ENCODE results near the gene FADS3.

DNA sequence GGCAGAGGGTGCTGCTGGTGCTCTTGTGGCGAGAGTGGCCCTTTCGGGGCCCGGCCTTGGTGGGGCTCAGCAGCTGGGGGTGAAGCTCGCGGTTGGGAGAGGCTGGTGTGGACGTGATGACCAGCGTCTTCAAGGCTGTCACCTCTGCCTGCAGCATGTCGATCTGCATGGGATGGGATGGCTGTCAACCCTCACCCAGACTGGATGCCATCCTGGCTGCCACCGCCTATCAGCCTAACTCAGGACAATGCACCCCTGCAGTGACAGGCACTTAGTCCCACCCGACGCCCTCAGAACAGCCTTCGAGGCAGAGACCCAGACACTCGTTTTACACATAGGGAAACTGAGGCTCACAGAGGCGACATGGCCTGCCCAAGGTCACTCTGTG is 15.2 kb upstream of the FADS3 start:
- TF ChIP-seq ZNF331 (CRISPR knock-in tag; IDR thresholded peaks at IDR 0.05; ENCODE audit: low read depth) (no peak), EZH2phosphoT487 (IDR thresholded peaks at IDR 0.05; ENCODE audit: unreplicated experiment) (no peak), JUNB (IDR thresholded peaks at IDR 0.05; ENCODE audit: unreplicated experiment) (no peak), EZH2 (IDR thresholded peaks at IDR 0.05; ENCODE audit: low read depth, unreplicated experiment) (no peak), POLR2AphosphoS5 (IDR thresholded peaks at IDR 0.05; ENCODE audit: low read depth) (no peak), CREB1 (CRISPR knock-in tag; IDR thresholded peaks at IDR 0.05; ENCODE audit: low read depth) (no peak)
- TF ChIP-seq, protein P1, sequence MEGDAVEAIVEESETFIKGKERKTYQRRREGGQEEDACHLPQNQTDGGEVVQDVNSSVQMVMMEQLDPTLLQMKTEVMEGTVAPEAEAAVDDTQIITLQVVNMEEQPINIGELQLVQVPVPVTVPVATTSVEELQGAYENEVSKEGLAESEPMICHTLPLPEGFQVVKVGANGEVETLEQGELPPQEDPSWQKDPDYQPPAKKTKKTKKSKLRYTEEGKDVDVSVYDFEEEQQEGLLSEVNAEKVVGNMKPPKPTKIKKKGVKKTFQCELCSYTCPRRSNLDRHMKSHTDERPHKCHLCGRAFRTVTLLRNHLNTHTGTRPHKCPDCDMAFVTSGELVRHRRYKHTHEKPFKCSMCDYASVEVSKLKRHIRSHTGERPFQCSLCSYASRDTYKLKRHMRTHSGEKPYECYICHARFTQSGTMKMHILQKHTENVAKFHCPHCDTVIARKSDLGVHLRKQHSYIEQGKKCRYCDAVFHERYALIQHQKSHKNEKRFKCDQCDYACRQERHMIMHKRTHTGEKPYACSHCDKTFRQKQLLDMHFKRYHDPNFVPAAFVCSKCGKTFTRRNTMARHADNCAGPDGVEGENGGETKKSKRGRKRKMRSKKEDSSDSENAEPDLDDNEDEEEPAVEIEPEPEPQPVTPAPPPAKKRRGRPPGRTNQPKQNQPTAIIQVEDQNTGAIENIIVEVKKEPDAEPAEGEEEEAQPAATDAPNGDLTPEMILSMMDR (conservative IDR thresholded peaks at IDR 0.05; ENCODE audit: low read depth in 2 of 2) = no peak
- TF ChIP-seq, protein P2, sequence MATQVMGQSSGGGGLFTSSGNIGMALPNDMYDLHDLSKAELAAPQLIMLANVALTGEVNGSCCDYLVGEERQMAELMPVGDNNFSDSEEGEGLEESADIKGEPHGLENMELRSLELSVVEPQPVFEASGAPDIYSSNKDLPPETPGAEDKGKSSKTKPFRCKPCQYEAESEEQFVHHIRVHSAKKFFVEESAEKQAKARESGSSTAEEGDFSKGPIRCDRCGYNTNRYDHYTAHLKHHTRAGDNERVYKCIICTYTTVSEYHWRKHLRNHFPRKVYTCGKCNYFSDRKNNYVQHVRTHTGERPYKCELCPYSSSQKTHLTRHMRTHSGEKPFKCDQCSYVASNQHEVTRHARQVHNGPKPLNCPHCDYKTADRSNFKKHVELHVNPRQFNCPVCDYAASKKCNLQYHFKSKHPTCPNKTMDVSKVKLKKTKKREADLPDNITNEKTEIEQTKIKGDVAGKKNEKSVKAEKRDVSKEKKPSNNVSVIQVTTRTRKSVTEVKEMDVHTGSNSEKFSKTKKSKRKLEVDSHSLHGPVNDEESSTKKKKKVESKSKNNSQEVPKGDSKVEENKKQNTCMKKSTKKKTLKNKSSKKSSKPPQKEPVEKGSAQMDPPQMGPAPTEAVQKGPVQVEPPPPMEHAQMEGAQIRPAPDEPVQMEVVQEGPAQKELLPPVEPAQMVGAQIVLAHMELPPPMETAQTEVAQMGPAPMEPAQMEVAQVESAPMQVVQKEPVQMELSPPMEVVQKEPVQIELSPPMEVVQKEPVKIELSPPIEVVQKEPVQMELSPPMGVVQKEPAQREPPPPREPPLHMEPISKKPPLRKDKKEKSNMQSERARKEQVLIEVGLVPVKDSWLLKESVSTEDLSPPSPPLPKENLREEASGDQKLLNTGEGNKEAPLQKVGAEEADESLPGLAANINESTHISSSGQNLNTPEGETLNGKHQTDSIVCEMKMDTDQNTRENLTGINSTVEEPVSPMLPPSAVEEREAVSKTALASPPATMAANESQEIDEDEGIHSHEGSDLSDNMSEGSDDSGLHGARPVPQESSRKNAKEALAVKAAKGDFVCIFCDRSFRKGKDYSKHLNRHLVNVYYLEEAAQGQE (IDR thresholded peaks at IDR 0.05; ENCODE audit: unreplicated experiment) = no peak
- TF ChIP-seq, protein P3, sequence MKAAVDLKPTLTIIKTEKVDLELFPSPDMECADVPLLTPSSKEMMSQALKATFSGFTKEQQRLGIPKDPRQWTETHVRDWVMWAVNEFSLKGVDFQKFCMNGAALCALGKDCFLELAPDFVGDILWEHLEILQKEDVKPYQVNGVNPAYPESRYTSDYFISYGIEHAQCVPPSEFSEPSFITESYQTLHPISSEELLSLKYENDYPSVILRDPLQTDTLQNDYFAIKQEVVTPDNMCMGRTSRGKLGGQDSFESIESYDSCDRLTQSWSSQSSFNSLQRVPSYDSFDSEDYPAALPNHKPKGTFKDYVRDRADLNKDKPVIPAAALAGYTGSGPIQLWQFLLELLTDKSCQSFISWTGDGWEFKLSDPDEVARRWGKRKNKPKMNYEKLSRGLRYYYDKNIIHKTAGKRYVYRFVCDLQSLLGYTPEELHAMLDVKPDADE (IDR thresholded peaks at IDR 0.05) = no peak
